ENCODE measurements around the gene IQCE.

The IQCE gene

GRCh38 chr7:2558629-2559282 lies at the start of gene IQCE:
Gene IQCE, plus strand, starts transcription at chr7:2558979. Its CDS starts 203 bp downstream, at chr7:2559182.
- DNase-seq = peak; percentile 95

DNA sequence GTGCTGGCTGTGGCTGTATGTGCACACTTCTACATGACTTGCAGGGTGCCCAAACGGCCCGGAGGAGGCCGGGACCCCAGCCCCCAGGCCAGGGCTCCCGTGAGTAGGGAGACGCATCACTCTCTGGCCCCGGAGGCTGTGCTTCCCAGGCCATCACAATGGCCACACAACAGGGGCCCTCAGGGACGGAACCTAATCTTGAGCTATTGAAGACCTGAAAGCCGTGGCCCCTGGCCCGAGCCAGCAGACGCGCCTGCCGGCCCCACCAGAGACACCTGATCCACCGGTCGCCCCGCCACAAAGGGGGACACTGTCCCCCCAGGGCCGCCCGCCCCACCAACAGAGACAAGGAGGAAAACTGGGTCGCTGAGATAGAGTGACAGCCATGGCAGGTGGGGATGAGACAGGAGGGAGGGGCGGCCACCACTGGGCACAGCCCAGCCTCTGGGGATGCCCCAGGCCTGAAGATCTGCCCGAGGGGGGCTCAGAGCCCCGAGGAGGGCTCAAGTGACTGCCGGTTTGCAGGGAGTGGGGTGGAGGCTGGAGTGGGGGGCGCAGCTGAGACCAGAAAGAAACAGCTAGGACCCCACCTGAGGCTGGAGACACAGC lies 49.4 kb upstream of the IQCE start:
- no peak for DNase-seq

- no peak for DNase-seq
These were observed 48.5 kb upstream of the IQCE start for GRCh38 chr7:2510130-2510776.

DNA sequence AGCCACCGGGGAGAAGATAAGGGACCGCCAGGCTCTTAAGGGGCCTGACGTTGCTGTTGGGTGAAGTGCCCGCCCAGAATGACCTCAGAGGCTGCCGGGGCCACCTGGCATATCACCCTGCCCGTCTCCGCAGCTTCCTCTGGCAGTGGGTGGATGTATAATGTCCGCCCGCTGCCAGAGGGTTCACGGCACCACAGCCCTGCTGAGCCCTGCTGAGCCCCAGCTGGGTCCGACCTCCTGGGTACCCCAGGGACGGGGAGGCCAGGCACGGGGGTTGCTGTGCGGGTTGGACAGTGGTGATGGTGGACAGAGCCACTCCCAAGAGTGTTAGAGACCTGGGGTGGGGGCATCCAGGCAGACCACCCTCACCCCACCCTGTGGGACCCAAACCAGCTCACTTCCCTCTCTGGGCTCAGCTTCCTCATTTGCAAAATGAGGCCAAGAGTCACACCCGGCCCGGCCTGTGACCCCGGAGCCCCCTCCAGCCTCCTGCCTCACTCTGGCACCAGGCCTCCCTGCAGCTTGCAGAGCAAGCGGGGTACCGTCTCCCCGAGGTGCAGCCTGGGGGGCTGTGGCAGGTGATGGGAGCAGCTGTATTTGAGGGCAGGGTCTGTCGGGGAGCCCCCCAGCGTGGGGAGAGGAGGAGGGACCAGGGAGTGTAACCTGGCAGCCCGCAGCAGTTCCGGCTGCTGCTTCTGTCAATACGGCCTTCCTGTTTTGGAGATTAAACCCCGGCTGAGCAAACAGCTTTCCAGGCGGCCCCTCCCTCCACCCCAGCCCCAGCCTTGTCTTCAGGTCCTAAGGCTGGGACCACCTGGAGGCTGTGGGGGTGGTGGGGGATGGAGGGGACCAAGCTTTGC lies 47.6 kb upstream of the IQCE start:
- DNase-seq = no peak

DNA sequence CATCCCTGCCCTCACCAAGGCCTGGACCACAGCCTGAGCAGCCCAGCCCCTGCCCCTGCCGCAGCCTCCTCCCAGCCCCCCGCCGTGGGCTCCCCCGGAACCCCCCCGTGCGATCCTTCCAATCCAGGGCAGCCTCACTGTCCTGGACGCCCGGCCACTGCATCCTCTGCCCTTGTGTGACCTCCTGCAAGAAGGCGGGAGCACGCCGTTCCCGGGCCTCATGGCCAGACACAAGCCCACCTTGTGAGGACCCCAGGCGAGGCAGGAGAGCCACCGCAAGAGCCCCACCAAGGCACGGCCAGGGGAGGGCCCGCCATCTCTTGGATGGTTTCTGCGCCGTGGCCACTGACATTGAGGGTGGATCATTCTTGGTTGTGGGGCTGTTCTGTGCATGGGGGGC lies 47.0 kb upstream of the IQCE start:
- DNase-seq = no peak

DNA sequence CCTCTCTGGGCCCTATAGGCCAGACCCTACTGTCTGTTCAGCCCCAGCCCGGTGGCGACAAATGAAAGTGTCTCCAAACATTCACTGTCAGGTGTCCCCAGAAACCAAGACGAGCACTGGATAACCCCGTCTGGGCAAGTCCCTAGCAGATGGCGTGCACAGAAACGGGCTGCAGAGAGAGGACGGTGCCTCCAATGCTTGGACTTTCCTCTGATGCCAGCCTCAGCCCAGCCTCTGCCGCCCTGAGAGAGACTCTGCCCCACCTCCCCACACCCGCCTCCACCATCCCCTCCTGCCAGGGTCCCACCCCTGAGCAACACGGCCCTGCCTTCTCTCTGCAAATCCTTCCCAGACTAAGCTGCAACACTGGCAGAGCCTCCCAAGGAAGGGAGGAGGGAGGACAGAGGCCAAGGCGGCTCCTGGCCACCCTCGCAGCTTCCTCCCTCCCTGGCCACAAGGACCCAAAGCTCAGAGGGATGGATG lies 46.6 kb upstream of the IQCE start:
- DNase-seq = no peak

GRCh38 chr7:2512713-2513112 lies 46.1 kb upstream of the IQCE start:
- DNase-seq = no peak

DNA sequence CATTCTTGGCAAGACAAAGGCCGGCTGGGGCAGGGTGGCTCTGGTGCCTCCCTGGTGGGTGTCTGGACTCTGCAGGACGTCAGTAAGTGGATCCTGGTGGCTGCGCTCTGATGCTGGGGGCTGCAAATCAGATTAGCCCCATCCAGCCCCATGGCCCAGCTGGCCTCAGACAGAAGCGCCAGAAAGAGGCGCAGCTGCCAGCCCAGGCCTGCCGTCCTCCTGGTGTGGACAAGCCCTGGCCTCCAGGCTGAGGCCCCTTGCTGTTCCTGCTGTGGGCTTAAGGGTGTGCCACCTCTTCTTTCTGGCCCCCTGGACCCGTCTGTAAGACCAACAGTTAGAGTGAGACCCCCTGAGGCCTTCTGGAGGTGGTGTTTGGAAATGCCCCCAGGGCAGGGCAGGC lies 45.1 kb upstream of the IQCE start:
- DNase-seq = no peak

- DNase-seq = no peak
These were observed 44.0 kb upstream of the IQCE start for GRCh38 chr7:2514473-2515423.

DNA sequence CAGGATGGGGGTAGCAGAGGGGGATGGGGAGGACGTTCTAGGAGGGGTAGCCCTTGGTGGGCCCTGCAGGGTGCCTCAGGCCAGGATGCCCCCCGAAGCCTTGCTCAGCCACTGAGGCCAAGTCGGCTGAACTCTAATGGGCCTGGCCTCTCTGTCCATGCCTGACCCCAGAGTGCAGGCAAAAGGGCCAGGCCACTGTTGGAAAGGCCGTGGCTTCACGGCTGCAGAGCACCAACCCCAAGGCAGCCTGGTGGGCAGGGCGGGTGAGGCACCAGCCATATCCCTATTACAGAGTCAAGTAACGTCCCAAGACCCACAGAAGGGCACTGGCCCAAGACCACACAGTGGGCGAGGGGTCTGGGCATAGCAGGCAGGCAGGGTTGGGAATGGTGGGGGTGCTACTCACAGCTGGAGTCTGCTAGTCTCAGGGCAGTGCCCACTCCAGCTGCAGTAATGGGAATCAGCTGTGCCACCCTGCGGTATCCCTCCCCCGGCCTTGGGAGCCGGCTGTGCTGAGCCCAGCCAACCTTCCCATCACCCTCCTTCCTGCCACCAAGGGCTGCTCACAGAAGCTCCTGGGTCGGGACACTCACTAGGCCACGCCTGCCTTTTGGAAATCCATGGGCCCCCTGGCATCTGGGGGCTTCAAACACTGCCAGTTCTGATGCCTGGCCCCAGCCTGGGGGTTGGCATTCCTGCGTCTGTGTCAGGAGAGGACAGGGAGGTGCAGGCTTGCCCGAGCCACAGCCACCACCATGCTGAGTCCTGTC lies 43.2 kb upstream of the IQCE start:
- DNase-seq = no peak

- no peak for DNase-seq
These were observed 42.6 kb upstream of the IQCE start for GRCh38 chr7:2516194-2516555.

DNA sequence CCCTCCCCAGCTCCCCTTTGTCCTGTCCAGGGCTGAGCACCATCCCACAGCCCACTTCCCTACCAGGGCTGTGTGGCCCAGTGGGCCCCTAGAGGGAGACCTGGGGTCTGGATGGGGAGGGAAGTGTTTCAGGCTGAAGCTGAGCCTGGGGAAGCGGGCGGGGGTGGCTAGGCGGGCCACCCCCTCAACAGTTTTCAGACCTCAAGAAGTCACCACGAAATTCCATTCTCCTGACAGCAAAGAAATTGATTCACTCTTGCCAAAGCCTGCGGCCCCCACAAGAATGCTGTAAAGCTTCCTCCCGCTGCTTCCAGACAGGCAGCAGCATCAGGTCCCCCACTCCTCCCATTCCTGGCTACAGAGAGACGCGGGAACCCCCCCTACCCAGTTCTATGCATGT lies 41.8 kb upstream of the IQCE start:
- peak; percentile 75 for DNase-seq

DNA sequence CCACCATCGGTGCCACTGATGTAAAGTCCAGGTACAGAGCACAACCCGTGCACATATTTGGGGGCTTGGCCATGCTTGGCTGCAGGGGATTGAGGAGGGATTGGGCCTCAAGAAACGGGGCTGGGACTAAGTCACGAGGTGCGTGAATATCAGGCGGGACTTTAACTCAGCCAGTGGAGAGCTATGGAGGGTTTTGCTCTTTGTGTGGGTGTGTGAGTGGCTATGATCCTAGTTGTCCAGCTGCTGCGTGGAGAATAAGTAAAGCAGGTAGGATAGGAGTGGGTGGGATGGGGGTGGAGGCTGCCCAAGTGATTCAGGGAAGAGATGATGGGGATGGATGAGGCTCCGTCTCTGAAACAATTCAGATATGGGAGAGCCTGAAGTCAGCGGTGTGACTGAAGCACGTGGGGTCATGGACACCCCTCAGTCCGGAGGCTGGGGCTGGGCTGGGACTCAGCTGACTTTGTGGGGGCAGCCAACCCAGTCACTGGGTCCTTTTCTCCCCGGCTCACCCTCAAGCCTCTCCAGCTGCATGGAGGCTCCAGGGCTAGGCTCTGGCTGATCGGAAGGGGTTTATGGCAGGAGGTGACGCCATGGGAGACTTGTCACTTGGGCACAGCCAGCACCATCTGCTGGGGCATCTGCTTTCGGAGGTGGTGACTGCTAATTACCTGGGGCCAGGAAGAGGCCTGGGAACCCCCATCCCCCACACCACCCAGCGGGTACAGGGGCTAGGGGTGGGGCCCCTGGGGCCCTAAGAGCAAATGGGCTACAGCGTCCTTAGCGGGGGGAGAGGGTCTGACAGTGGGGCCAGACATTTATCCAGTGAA lies 40.9 kb upstream of the IQCE start:
- DNase-seq = no peak

DNA sequence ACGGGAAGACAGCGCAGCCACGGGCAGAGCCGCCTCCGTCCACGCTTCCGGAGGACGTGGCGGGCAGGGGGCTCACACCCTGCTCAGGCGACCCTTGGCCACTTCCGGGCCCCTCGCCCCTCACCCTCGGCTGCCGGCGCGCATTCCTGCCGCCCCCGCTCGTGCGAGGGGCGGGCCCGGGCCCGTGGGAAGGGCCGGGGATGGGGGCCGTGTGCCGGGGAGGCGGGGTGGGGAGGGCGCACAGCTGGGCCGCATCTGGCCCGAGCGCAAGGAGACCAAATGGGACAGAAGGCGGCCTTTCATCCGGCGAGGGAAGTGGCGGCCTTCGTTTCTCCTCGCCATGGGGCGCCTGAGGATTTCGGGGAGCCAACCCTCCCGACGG lies 40.1 kb upstream of the IQCE start:
- DNase-seq = no peak

DNA sequence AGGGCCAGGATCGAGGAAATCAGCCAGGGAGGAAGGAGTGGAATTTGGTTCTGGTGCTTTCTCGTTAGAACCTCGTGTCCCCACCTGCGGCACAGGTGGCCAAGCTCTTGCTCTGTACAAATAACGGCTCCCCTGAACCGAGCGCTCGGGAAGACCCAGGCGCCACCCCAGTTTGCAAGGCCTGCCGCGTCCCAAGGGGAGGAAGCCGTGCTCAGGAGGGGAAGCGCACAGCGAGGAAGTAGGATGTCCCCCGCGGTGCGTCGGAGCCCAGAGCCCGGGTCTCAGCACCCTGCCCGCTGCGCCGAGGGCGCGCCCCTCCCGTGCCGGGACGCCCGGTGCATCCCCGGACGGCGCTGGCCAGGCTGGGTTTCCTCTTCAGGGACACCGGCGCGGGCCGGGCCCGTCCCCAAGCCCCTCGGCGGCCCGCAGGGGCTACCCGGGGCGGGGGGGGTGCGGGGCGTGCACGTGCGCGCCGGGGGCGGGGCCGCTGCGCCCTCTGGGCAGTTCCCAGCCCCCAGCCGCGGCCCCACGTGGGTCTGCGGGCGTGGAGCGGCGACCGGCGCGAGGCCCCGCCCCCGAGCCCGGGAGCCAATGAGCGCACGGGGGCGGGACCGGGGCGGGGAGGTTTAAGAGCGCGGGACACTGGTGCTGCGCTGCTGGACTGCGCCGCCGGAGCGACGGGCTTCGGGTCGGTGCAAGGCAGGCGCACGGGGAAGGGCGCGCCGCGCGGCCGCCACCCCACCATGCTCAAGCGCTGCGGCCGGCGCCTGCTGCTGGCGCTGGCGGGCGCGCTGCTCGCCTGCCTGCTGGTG lies 39.5 kb upstream of the IQCE start, which contains the start of gene LFNG:
Gene LFNG, plus strand, starts transcription at position 656 of the 812 bp plus-strand sequence. Its CDS starts 88 bp downstream, at position 744.
- peak; percentile 91 for DNase-seq

- DNase-seq = no peak
These were observed 38.5 kb upstream of the IQCE start for GRCh38 chr7:2520131-2520760.

GRCh38 chr7:2520761-2521290 lies 38.0 kb upstream of the IQCE start:
- DNase-seq = no peak

- no peak for DNase-seq
These were observed 37.4 kb upstream of the IQCE start for GRCh38 chr7:2521341-2521745.
